ENCODE measurements around the gene CDH16.
"Not testable (repeated sequence)": the region's sequence is repeated elsewhere in the genome, so short reads cannot be mapped to it uniquely, and the experiment has no call there.

The CDH16 gene

DNA sequence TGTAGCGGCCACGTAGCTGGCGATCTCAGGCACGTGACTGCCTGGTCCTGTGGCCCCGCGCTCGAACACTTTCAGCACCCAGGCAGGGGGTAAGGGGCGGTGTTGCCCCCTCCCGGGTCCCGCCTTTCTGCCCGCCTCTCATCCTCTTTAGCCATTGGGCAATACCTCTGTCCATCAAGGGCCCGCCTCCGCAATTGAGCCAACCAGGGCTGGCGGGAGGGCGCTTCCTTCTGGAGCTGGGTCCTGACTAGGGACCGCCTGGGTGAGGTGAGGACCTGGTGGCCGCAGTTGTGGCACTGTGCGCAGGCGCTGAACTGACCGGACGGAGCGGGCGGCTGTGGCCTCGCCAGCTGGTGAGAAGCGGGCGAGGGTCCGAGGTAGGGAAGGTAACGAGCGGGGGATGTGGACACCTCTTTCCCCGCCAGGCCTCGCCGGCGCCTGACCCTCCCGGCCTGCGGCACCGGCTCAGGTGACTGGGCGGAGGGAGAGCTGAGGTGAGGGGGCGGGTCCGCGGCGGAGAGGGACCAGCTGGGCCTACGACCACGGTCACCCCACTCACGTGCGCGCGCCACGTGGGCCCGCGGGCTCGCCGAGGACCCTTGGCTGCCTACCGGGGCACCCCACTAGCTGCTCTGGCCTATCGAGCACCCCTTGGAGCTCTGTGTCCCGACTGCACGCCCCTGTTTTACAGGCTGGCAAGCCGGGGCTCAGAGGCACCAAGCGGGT lies 38.2 kb downstream of the CDH16 start, which contains the start of gene PDP2:
Gene PDP2, plus strand, starts transcription at position 228 of the 726 bp plus-strand sequence. CDS start 3,770 bp downstream, outside the sequence.
- Histone ChIP-seq H3K9me3 (ENCODE audit: control insufficient read depth, low read length) (no peaks in the 10 kb centered on the region), H3K27ac (ENCODE audit: insufficient read depth, low read length, poor library complexity, severe bottlenecking) (peak within 1 kb of the TSS; percentile 66)

DNA sequence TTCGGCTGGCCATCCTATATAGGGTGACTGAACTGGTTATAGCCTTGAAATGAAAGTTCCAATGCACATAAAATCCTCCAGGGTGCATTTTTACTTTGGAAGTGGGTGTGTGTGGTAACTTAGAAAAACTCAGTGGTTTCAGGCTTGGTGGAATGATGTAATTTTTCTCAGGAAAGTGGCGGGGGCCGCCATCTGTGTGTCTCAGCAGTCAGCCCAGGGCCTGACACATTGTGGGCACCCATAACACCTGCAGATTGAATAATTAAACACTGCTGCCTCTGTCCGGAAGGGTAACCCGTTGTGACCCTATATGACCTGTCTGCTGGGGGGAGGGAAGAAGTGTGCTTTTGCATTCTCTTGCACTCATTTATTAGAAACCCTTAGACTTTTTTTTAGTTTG lies 40.6 kb downstream of the CDH16 start:
- H3K27me3 ChIP-seq (replicated peaks; ENCODE audit: control insufficient read depth, insufficient read depth, low read length, poor library complexity, severe bottlenecking), result no peaks in the 10 kb centered on the region

More for the DNA sequence above, 38.2 kb downstream of the CDH16 start, which contains the start of gene PDP2:
- peaks cover 11% of the 10 kb centered on the region for H3K4me1 ChIP-seq (ENCODE audit: control insufficient read depth, insufficient read depth, low read length, poor library complexity, severe bottlenecking)
- peaks cover 13% of the 10 kb centered on the region for H3K36me3 ChIP-seq (ENCODE audit: control insufficient read depth, insufficient read depth, low read length)
- DNase-seq, result peak; percentile 72 to 87 (median 84)
- H3K4me3 ChIP-seq (ENCODE audit: insufficient read depth, low read depth, low read length, poor library complexity, severe bottlenecking), result peak within 1 kb of the TSS; percentile 91
- H3K27me3 ChIP-seq (replicated peaks; ENCODE audit: control insufficient read depth, insufficient read depth, low read length, poor library complexity, severe bottlenecking), result no peaks in the 10 kb centered on the region

DNA sequence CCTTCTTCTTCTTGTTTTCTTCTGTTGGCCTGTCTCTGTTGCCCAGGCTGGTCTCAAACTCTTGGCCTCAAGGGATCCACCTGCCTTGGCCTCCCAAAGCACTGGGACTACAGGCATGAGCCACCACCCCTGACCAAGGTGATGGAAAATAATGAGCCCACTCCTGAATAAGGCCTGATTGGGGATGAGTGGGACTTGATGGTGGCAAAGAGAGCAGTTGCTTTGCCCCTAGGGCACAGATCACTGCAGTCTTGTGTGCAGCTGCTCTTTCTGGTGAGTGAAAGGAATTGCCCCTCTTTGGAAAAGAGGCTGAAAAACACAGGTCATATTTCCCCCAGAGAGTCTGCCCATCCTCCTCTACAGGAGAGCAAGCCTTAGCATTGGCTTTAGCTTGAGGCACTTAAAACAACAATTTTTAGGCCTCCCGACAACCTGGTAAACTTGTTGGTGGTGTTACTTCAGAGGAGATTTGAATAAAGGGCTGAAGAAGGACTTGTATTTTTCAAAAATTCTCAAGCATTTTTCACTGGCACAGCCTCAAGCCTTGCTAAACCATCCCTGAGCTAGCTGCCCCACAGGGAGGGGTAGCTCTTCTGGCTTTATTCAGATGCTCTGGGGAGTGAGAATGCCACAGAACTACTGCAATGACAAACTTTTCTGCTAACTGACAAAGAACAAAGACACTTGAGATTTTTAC lies 44.5 kb downstream of the CDH16 start:
- DNase-seq, result no peak
- H3K9me3 ChIP-seq (ENCODE audit: control insufficient read depth, low read length), result no peaks in the 10 kb centered on the region
- H3K4me3 ChIP-seq (ENCODE audit: insufficient read depth, low read depth, low read length, poor library complexity, severe bottlenecking), result no peak overlapping the region
- no peaks in the 10 kb centered on the region for H3K4me1 ChIP-seq (ENCODE audit: control insufficient read depth, insufficient read depth, low read length, poor library complexity, severe bottlenecking)
- no peak overlapping the region for H3K27ac ChIP-seq (ENCODE audit: insufficient read depth, low read length, poor library complexity, severe bottlenecking)
- H3K36me3 ChIP-seq (ENCODE audit: control insufficient read depth, insufficient read depth, low read length), result no peaks in the 10 kb centered on the region
- no peaks in the 10 kb centered on the region for H3K27me3 ChIP-seq (replicated peaks; ENCODE audit: control insufficient read depth, insufficient read depth, low read length, poor library complexity, severe bottlenecking)

More for the DNA sequence above, 40.6 kb downstream of the CDH16 start:
- Histone ChIP-seq H3K9me3 (ENCODE audit: control insufficient read depth, low read length) (no peaks in the 10 kb centered on the region), H3K4me1 (ENCODE audit: control insufficient read depth, insufficient read depth, low read length, poor library complexity, severe bottlenecking) (peaks cover 11% of the 10 kb centered on the region), H3K27ac (ENCODE audit: insufficient read depth, low read length, poor library complexity, severe bottlenecking) (no peak overlapping the region), H3K4me3 (ENCODE audit: insufficient read depth, low read depth, low read length, poor library complexity, severe bottlenecking) (no peak overlapping the region), H3K36me3 (ENCODE audit: control insufficient read depth, insufficient read depth, low read length) (no peaks in the 10 kb centered on the region)
- DNase-seq, result no peak

DNA sequence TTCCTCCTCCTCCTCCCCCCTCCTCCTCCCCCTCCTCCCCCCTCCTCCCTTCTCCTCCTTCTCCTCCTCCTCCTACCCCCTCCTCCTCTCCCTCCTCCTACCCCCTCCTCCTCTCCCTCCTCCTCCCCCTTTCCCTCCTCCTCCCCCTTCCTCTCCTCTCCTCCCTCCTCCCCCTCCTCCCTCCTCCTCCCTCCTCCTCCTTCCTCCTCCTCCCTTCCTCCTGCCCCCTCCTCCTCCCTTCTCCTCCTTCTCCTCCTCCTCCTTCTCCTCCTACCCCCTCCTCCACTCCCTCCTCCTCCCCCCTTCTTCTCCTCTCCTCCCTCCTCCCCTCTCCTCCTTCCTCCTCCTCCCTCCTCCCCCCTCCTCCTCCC lies 45.0 kb downstream of the CDH16 start:
- no peak for DNase-seq
- no peaks in the 10 kb centered on the region for H3K36me3 ChIP-seq (ENCODE audit: control insufficient read depth, insufficient read depth, low read length)
- H3K27me3 ChIP-seq (replicated peaks; ENCODE audit: control insufficient read depth, insufficient read depth, low read length, poor library complexity, severe bottlenecking), result no peaks in the 10 kb centered on the region
- no peaks in the 10 kb centered on the region for H3K4me1 ChIP-seq (ENCODE audit: control insufficient read depth, insufficient read depth, low read length, poor library complexity, severe bottlenecking)
- no peaks in the 10 kb centered on the region for H3K9me3 ChIP-seq (ENCODE audit: control insufficient read depth, low read length)
- no peak overlapping the region for H3K4me3 ChIP-seq (ENCODE audit: insufficient read depth, low read depth, low read length, poor library complexity, severe bottlenecking)
- no peak overlapping the region for H3K27ac ChIP-seq (ENCODE audit: insufficient read depth, low read length, poor library complexity, severe bottlenecking)

DNA sequence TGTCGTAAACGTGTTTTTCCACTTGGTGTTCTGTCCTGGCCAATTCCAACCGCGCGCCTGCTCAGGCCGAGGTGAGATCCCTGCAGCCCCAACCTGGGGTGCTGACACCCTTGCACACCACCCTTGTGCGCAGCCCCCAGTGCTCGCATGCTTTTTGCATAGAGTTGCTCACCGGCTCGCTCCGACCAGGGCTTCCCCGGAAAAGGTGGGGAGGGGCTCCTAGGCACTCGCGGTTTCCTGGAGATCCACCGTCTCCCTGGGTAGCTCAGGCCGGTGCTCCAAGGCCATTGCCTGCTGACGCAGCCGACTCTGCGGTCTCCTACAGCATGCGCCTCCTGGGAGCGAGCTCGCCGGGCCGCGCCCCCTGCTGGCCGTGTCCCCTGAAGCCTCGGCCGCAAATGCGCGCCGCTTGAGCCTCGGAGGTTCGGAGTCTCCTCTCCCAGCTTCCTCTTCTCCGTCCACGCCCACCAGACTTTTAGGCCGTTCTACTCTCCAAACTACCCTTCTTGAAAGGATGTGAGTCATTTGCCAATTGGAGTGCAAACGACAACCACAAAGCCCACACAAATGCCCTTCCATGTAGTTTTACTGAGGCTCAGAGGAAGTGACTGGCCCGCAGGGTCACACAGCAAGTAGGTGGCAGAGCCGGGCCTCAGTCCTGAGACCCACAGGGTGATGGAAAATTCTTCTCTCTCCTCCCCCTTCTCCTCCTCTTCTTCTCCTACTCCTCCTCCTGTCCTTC lies 45.6 kb downstream of the CDH16 start:
- Histone ChIP-seq H3K4me3 (ENCODE audit: insufficient read depth, low read depth, low read length, poor library complexity, severe bottlenecking) (peak overlapping the region; percentile 50), H3K27me3 (replicated peaks; ENCODE audit: control insufficient read depth, insufficient read depth, low read length, poor library complexity, severe bottlenecking) (no peaks in the 10 kb centered on the region), H3K27ac (ENCODE audit: insufficient read depth, low read length, poor library complexity, severe bottlenecking) (peak overlapping the region; percentile 27)

DNA sequence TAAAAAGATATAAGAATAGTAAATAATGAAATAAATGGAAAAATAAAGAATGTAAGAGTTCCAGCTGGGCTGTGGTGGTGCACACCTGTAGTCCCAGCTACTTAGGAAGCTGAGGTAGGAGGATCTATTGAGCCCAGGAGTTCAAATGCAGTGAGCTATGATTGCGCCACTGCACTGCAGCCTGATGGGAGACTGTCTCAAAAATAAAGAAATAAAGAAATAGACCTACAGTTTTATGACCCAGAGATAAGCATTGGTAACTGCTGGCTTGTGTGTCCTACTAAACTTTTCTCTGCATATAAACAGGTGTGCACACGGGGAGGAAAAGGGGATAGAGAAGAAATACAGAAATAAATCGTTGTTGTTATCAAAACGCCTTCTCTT lies 46.1 kb downstream of the CDH16 start:
- no peaks in the 10 kb centered on the region for H3K9me3 ChIP-seq (ENCODE audit: control insufficient read depth, low read length)
- no peak for DNase-seq
- H3K4me1 ChIP-seq (ENCODE audit: control insufficient read depth, insufficient read depth, low read length, poor library complexity, severe bottlenecking), result no peaks in the 10 kb centered on the region
- no peaks in the 10 kb centered on the region for H3K27me3 ChIP-seq (replicated peaks; ENCODE audit: control insufficient read depth, insufficient read depth, low read length, poor library complexity, severe bottlenecking)
- peak overlapping the region; percentile 50 for H3K4me3 ChIP-seq (ENCODE audit: insufficient read depth, low read depth, low read length, poor library complexity, severe bottlenecking)
- H3K36me3 ChIP-seq (ENCODE audit: control insufficient read depth, insufficient read depth, low read length), result no peaks in the 10 kb centered on the region
- no peak overlapping the region for H3K27ac ChIP-seq (ENCODE audit: insufficient read depth, low read length, poor library complexity, severe bottlenecking)

More for the DNA sequence above, 45.6 kb downstream of the CDH16 start:
- no peaks in the 10 kb centered on the region for H3K36me3 ChIP-seq (ENCODE audit: control insufficient read depth, insufficient read depth, low read length)
- no peaks in the 10 kb centered on the region for H3K4me1 ChIP-seq (ENCODE audit: control insufficient read depth, insufficient read depth, low read length, poor library complexity, severe bottlenecking)
- H3K9me3 ChIP-seq (ENCODE audit: control insufficient read depth, low read length), result no peaks in the 10 kb centered on the region
- DNase-seq, result peak; percentile 77 to 82 (median 78)

DNA sequence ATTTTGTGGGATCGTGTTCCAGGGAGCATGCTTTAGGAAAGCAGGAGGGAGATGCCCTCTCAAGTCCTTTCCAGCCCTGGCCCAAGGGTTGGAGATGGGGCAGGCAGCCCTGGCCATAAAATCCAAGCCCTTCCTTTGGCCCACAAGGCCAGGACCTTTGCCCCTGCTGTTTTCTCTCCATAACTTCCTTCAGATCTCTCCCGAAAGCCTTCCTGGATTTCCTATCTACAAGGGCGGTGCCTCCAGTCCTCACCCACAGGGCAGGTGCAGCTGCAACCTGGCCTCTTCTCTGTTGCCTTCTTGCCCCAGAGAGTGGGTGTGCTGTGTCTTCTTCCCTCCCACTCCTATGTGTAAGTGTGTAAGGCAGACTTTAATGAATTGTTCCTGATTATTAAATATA lies 46.8 kb downstream of the CDH16 start:
- no peak overlapping the region for H3K4me3 ChIP-seq (ENCODE audit: insufficient read depth, low read depth, low read length, poor library complexity, severe bottlenecking)
- H3K27ac ChIP-seq (ENCODE audit: insufficient read depth, low read length, poor library complexity, severe bottlenecking), result no peak overlapping the region
- no peaks in the 10 kb centered on the region for H3K27me3 ChIP-seq (replicated peaks; ENCODE audit: control insufficient read depth, insufficient read depth, low read length, poor library complexity, severe bottlenecking)
- no peaks in the 10 kb centered on the region for H3K4me1 ChIP-seq (ENCODE audit: control insufficient read depth, insufficient read depth, low read length, poor library complexity, severe bottlenecking)
- no peak for DNase-seq
- H3K9me3 ChIP-seq (ENCODE audit: control insufficient read depth, low read length), result no peaks in the 10 kb centered on the region
- H3K36me3 ChIP-seq (ENCODE audit: control insufficient read depth, insufficient read depth, low read length), result no peaks in the 10 kb centered on the region

DNA sequence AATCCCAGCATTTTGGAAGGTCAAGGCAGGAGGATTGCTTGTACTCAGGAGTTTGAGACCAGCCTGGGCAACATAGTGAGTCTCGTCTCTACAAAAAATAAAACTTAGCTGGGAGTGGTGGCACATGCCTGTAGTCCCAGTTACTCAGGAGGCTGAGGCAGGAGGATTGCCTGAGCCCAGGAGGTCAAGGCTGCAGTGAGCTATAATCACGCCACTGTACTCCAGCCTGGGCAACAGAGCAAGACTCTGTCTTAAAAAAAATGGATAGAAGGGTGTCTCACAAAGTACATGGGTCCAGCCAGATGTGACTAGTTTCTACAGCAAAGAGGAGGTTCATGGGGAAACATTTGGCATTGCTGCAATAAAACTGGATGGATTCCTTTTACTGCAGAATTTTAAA lies 47.3 kb downstream of the CDH16 start:
- not testable (repeated sequence) for H3K4me3 ChIP-seq (ENCODE audit: insufficient read depth, low read depth, low read length, poor library complexity, severe bottlenecking); H3K27ac ChIP-seq (ENCODE audit: insufficient read depth, low read length, poor library complexity, severe bottlenecking); H3K4me1 ChIP-seq (ENCODE audit: control insufficient read depth, insufficient read depth, low read length, poor library complexity, severe bottlenecking); DNase-seq; H3K9me3 ChIP-seq (ENCODE audit: control insufficient read depth, low read length); H3K27me3 ChIP-seq (replicated peaks; ENCODE audit: control insufficient read depth, insufficient read depth, low read length, poor library complexity, severe bottlenecking); H3K36me3 ChIP-seq (ENCODE audit: control insufficient read depth, insufficient read depth, low read length)

DNA sequence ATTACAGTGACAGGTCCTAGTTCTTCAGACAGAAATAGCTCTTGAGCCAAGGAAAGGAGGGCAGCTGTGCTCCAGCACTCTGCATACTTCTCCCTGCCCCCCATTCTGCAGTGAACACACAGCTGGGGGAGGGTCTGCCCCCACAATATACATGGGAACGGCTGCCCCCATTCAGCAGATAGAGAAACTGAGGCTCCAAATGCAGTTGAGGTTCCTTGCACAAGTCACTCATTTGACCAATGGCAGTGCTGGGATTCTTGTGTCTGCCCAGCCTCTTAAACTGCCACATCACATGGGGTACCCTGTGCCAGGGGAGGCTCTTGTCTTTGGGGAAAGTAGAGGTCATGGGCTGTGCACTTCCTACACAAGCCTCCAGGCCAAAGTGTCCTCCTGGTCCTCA lies 49.3 kb downstream of the CDH16 start:
- Histone ChIP-seq H3K9me3 (ENCODE audit: control insufficient read depth, low read length) (no peaks in the 10 kb centered on the region), H3K27ac (ENCODE audit: insufficient read depth, low read length, poor library complexity, severe bottlenecking) (no peak overlapping the region), H3K27me3 (replicated peaks; ENCODE audit: control insufficient read depth, insufficient read depth, low read length, poor library complexity, severe bottlenecking) (no peaks in the 10 kb centered on the region), H3K4me1 (ENCODE audit: control insufficient read depth, insufficient read depth, low read length, poor library complexity, severe bottlenecking) (no peaks in the 10 kb centered on the region), H3K4me3 (ENCODE audit: insufficient read depth, low read depth, low read length, poor library complexity, severe bottlenecking) (no peak overlapping the region), H3K36me3 (ENCODE audit: control insufficient read depth, insufficient read depth, low read length) (no peaks in the 10 kb centered on the region)
- DNase-seq, result no peak

DNA sequence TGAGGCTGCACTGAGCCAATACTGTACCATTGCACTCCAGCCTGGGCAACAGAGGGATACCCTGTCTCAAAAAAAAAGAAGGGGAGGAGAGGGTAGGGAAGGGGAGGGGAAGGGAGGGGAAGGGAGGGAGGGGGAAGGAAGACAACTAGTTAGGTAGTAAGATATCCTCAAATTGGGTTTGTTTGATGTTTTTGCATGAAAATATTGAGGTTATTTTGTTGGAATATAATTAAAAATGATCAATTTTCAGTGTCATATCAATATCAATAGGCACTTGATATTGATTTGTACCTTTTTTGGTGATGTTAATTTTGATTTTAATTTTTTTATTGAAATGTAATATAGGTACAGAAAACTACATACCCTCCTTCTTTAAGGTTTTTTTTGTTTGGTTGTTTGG lies 55.0 kb downstream of the CDH16 start:
- no peaks in the 10 kb centered on the region for H3K36me3 ChIP-seq (ENCODE audit: control insufficient read depth, insufficient read depth, low read length)
- DNase-seq, result no peak
- H3K9me3 ChIP-seq (ENCODE audit: control insufficient read depth, low read length), result no peaks in the 10 kb centered on the region
- H3K27ac ChIP-seq (ENCODE audit: insufficient read depth, low read length, poor library complexity, severe bottlenecking), result no peak overlapping the region
- H3K4me3 ChIP-seq (ENCODE audit: insufficient read depth, low read depth, low read length, poor library complexity, severe bottlenecking), result no peak overlapping the region
- H3K4me1 ChIP-seq (ENCODE audit: control insufficient read depth, insufficient read depth, low read length, poor library complexity, severe bottlenecking), result no peaks in the 10 kb centered on the region
- H3K27me3 ChIP-seq (replicated peaks; ENCODE audit: control insufficient read depth, insufficient read depth, low read length, poor library complexity, severe bottlenecking), result no peaks in the 10 kb centered on the region

Data from effector memory CD4-positive, alpha-beta T cell (primary cell).